GM12865 (cell line): ENCODE measurements around the gene BEST3.

Experiments
- DNase-seq: peaks from one replicate; pipeline ENCODE4 v3.0.0; 2010; ENCODE audit warnings: low read depth
- H3K4me3 ChIP-seq: 2 replicates; pipeline ENCODE4 v1.5.1; 2011; ENCODE audit warnings: mild to moderate bottlenecking, low read depth, low read length, control low read depth
- TF ChIP-seq, protein P1 (sequence below): IDR thresholded peaks from 2 replicates; pipeline ENCODE4 v1.5.1; 2011; ENCODE audit warnings: low read length, control low read depth, low read depth, inconsistent platforms; ENCODE audit not compliant: insufficient read depth; ENCODE audit errors: missing control alignments

Gene BEST3

DNA sequence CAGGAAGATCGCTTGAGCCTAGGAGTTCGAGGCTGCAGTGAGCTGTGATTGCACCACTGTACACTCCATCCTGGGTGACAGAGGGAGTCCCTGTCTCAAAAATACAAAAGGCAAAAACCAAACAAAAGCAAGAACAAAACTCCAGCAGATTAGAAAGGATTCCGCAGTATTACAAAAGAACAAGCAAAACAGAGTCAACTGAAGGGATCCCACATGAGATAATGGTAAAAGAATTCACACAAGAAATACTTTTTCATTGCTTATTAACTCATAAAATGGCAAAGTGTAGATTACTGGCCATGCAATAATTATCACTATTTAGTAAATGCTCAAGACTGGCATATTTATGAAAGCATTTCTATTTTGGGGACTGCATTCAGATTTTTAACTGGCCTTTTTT is 35.4 kb downstream of the BEST3 start:
- TF ChIP-seq, protein P1, sequence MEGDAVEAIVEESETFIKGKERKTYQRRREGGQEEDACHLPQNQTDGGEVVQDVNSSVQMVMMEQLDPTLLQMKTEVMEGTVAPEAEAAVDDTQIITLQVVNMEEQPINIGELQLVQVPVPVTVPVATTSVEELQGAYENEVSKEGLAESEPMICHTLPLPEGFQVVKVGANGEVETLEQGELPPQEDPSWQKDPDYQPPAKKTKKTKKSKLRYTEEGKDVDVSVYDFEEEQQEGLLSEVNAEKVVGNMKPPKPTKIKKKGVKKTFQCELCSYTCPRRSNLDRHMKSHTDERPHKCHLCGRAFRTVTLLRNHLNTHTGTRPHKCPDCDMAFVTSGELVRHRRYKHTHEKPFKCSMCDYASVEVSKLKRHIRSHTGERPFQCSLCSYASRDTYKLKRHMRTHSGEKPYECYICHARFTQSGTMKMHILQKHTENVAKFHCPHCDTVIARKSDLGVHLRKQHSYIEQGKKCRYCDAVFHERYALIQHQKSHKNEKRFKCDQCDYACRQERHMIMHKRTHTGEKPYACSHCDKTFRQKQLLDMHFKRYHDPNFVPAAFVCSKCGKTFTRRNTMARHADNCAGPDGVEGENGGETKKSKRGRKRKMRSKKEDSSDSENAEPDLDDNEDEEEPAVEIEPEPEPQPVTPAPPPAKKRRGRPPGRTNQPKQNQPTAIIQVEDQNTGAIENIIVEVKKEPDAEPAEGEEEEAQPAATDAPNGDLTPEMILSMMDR, result no peak
- DNase-seq, result no peak
- H3K4me3 ChIP-seq, result no peak overlapping the region

DNA sequence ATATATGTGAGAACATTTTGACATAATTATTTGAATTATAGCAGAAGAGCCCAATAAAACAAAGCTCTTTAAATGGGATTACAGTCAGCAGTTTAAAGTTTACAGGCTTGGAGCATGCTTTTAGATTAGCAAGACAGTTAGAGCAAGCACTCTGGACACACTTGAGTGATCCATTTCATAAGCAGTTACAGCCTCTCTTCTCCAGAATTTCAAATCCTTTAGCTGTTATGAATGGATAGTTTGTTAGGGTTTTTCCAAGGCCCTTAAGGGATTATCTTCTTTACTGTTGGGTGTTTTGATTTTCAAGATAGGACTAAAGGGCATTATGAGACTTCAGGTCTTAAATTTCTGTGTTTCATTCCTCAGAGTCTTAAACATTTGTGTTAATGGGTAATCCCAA is 36.3 kb downstream of the BEST3 start:
- no peak overlapping the region for H3K4me3 ChIP-seq
- TF ChIP-seq, protein P1, result no peak
- no peak for DNase-seq

DNA sequence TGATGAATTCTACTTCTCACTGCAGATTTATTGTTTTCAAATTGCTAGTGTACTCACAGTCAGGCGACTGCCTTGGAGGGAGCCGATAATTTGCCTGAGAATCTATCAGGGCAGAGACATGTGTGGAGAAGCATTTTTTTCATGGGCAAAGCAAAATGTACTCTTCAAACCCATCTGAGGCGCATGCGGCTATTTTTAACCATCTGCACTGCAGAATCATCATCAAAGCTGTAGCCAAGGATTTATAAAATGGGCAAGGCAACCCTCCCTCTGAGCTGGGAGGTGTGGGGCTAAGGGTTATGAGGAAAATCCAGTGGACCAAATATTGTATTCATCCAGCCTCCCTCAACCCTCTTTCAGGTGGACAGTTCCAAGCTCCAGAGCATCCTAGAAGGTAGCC is 37.7 kb downstream of the BEST3 start:
- H3K4me3 ChIP-seq, result no peak overlapping the region
- TF ChIP-seq, protein P1, result no peak
- DNase-seq, result no peak

DNA sequence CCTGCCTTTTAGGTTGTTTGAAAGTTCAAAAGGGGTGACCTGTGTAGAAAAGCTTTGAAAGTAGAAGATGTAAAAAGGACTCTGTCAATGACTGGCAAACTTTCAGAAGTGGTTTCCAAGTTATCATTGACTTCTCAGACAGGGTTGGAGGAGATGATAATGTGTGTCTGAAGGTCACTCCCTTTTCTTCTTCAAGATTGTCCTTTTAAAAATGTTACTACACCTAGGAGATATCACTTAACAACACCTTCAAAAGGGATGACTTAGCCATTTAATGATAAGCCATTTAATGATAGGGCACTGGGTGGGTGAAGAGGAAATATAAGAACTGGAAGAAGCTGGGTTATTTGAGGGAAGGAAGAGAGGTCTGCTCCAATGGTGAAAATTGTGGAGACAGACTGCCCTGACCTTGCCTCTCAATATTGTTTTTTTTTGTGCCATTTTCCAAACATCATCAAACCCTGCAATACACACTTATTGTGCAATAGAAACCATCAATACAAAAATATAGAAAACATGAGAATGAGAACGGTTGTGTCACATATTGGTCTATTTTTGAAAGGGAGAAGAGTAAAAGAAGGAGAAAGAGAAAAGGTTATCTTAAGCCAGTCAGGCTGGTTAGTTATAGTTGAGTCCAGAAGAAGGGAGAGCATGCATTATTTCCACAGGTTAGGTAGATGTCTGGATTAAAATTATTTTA is 38.8 kb downstream of the BEST3 start:
- TF ChIP-seq, protein P1, result no peak
- no peak for DNase-seq
- no peak overlapping the region for H3K4me3 ChIP-seq

DNA sequence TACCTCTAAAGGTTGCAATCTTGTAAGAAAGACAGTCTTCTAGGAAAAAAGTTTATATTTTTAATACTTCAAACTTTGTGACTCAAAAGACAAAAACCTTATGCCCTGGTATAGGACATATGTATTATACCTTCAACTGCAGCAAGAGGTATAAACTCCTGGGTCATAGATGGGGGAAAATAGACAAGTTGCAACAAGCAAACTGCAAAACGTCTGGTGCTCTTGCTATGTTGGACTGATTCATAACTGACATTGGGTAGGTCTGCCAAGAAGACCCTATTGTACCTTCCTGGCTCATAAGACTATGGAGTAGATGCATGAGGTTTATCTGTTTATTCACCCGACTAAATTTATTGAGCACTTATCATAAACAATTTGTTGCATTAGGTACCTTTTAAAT is 40.9 kb downstream of the BEST3 start:
- no peak overlapping the region for H3K4me3 ChIP-seq
- DNase-seq, result no peak
- TF ChIP-seq, protein P1, result no peak

DNA sequence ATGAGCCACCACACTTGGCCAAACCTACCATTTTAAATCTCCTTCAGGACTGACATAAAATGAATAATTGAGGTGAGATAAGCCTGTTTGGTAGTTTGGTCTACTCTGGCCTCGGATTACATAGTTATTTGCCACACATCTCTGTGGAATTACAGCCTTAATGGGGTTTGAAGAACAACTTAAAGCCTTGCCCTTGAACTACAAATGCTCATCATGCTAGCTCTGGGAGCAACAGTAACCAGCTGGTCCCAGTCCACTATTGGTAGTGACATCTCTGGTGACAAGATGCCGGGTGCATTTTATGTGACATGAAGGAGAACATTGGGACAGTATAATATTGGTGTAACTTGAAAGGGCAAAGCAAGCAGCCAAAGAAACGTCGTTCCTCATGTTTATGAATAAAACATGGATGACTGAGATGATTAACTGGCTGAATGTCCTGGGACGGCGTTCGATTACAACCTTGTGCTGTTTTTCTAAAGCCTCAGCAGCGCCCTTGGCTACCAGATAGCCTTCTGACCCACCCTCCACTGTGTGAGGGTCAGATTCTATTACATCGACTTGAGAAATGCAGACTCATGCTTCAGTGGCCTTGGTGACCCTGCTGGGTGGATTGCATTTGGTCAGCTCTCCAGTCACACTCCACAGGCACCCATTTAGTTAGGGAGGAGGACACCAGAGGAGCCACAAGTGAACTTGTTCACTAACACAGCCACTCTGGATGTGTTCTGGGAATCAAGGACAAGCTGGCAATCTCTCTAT is 41.5 kb downstream of the BEST3 start:
- TF ChIP-seq, protein P1, result no peak
- H3K4me3 ChIP-seq, result no peak overlapping the region
- DNase-seq, result no peak
